Adipocyte (in vitro differentiated cells): ENCODE data around the gene NUP210L.

ENCODE experiments used
- DNase-seq: peaks from one replicate; pipeline ENCODE4 v3.0.0-alpha.2; 2015; ENCODE audit warnings: low read depth
- H3K27me3 ChIP-seq: replicated peaks from 2 replicates; pipeline ENCODE4 v1.7.0; 2013; ENCODE audit warnings: mild to moderate bottlenecking, low read length, moderate library complexity; ENCODE audit not compliant: control insufficient read depth, insufficient read depth
- H3K36me3 ChIP-seq: 2 replicates; pipeline ENCODE4 v1.7.0; 2013; ENCODE audit warnings: low read length, mild to moderate bottlenecking, moderate library complexity; ENCODE audit not compliant: control insufficient read depth, insufficient read depth, severe bottlenecking
- H3K4me1 ChIP-seq: 2 replicates; pipeline ENCODE4 v1.7.0; 2013; ENCODE audit warnings: mild to moderate bottlenecking, low read length, moderate library complexity; ENCODE audit not compliant: control insufficient read depth, insufficient read depth
- H3K4me3 ChIP-seq: 2 replicates; pipeline ENCODE4 v1.7.0; 2013; ENCODE audit warnings: mild to moderate bottlenecking, low read length, moderate library complexity
- H3K9ac ChIP-seq: 2 replicates; pipeline ENCODE4 v1.7.0; 2013; ENCODE audit warnings: mild to moderate bottlenecking, low read length, moderate library complexity
- H3K9me3 ChIP-seq: 2 replicates; pipeline ENCODE4 v1.7.0; 2013; ENCODE audit warnings: mild to moderate bottlenecking, low read length, moderate library complexity; ENCODE audit not compliant: control insufficient read depth

NUP210L gene

GRCh38 chr1:154182344-154183045 is 27.6 kb upstream of the NUP210L start:
- Histone ChIP-seq H3K27me3 (no peaks in the 10 kb centered on the region), H3K4me3 (peak overlapping the region; percentile 96), H3K36me3 (no peaks in the 10 kb centered on the region), H3K9ac (peak overlapping the region; percentile 91), H3K9me3 (no peaks in the 10 kb centered on the region), H3K4me1 (peaks cover 36% of the 10 kb centered on the region)
- DNase-seq, result peak; percentile 84

GRCh38 chr1:154181944-154182343 is 27.1 kb upstream of the NUP210L start:
- H3K9ac ChIP-seq, result peak overlapping the region; percentile 91
- peak overlapping the region; percentile 96 for H3K4me3 ChIP-seq
- no peaks in the 10 kb centered on the region for H3K36me3 ChIP-seq
- H3K9me3 ChIP-seq, result no peaks in the 10 kb centered on the region
- H3K27me3 ChIP-seq, result no peaks in the 10 kb centered on the region
- peaks cover 42% of the 10 kb centered on the region for H3K4me1 ChIP-seq
- peak; percentile 63 for DNase-seq

DNA sequence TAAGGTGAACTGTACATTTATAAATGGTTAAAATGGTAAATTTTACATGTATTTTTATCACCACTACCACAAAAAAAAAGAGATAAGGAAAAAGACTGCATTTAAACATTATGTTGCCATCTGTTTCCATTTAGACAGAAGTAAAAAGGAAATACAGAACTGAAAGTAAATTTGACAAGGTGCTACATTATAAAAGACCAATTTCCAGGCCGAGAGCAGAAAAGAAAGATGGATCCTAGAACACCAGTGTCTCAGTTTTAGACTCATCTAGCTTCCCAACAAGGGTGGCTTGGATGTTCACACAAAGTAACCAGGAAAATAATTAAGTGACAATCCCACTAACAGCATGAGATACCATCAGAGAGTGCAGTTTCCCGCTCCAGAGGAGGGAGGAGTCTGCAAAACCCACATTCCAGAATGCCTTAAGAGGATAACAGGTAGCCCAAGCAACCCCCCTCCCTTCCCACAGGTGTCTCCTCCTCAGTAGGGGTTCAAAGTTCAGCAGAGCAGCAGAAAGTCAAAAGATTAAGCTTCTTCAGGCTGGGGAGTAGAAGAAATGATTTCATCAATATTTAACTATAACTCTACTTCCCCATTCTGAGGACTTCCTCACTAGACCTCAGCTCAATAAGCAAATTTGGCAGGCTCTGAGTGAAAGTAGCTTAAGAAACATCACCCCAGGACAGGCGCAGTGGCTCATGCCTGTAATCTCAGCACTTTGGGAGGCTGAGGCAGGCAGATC is 25.2 kb upstream of the NUP210L start:
- Histone ChIP-seq H3K36me3 (peaks cover 7% of the 10 kb centered on the region), H3K9ac (no peak overlapping the region), H3K9me3 (no peaks in the 10 kb centered on the region), H3K4me1 (peaks cover 56% of the 10 kb centered on the region), H3K4me3 (peak overlapping the region; percentile 54), H3K27me3 (no peaks in the 10 kb centered on the region)
- no peak for DNase-seq

DNA sequence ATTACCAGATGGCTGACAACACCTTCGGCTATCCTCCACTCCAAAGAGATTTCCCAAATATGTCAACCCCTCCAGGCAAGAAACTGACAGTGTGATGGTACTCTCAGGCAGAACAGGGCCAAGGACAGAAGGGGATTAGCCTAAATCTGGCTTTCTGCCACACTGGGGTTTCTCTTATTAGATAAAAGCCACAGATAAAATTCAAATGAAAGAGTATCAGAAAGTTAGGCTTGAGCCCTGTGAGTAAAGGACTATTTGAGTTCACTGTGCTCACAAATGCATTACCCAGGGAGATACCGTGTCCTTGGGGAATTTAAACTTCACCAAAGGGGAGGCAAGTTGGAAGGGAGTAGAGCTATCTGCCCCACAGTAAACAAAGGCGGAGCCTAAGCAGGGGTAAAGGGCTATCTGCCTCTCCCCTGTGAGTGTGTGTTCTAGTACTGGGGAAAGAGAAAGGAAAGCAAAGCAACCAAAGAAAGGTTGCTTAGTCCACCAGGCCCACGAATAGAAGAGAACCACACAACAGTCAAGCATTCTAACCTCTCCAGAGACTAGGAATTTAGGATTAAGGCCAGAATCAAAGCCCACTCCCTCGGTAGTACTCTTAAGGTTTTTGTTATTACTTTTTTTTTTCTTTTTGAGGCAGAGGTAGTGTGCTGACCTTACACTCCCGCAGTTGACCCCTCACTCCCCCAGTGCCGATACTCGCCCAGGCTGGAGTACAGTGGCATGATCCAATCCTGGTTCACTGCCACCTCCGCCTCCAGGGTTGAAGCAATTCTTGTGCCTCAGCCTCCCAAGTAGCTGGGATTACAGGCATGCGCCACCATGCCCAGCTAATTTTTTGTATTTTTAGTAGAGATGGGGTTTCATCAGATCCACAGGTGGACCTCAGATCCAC is 24.3 kb upstream of the NUP210L start:
- Histone ChIP-seq H3K4me1 (peaks cover 56% of the 10 kb centered on the region), H3K36me3 (peaks cover 13% of the 10 kb centered on the region)
- no peak for DNase-seq

GRCh38 chr1:154178013-154178412 is 23.1 kb upstream of the NUP210L start:
- Histone ChIP-seq H3K4me1 (peaks cover 51% of the 10 kb centered on the region), H3K27me3 (no peaks in the 10 kb centered on the region), H3K36me3 (peaks cover 20% of the 10 kb centered on the region), H3K4me3 (no peak overlapping the region), H3K9ac (no peak overlapping the region), H3K9me3 (no peaks in the 10 kb centered on the region)
- no peak for DNase-seq

More for the DNA sequence above, 24.3 kb upstream of the NUP210L start:
- H3K9me3 ChIP-seq, result no peaks in the 10 kb centered on the region
- no peak overlapping the region for H3K9ac ChIP-seq
- no peaks in the 10 kb centered on the region for H3K27me3 ChIP-seq
- peak overlapping the region; percentile 10 for H3K4me3 ChIP-seq

- Histone ChIP-seq H3K36me3 (peaks cover 37% of the 10 kb centered on the region), H3K4me1 (peaks cover 50% of the 10 kb centered on the region)
- peak; percentile 84 for DNase-seq
These were observed 21.5 kb upstream of the NUP210L start for GRCh38 chr1:154176337-154176736.

DNA sequence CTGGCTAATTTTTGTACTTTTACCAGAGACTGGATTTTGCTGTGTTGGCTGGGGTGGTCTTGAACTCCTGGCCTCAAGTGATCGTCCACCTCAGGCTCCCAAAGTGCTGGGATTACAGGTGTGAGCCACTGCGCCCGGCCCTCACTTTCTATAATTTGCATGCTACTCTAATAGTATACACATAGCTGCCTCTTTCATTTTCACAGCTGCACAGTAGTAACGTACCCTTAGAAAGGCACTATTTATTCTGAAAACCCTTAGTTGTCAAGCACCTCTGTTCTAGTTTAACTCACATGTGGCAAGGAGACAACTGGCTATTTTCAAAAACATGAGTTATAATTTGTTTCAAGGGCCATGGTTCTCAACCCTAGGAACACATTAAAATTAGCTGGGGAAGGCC is 19.8 kb upstream of the NUP210L start:
- no peak overlapping the region for H3K4me3 ChIP-seq
- H3K4me1 ChIP-seq, result peaks cover 42% of the 10 kb centered on the region
- no peak for DNase-seq
- H3K9ac ChIP-seq, result no peak overlapping the region
- no peaks in the 10 kb centered on the region for H3K27me3 ChIP-seq
- peaks cover 53% of the 10 kb centered on the region for H3K36me3 ChIP-seq
- H3K9me3 ChIP-seq, result no peaks in the 10 kb centered on the region

More at GRCh38 chr1:154176337-154176736, 21.5 kb upstream of the NUP210L start:
- Histone ChIP-seq H3K27me3 (no peaks in the 10 kb centered on the region), H3K9me3 (no peaks in the 10 kb centered on the region), H3K9ac (no peak overlapping the region), H3K4me3 (no peak overlapping the region)

DNA sequence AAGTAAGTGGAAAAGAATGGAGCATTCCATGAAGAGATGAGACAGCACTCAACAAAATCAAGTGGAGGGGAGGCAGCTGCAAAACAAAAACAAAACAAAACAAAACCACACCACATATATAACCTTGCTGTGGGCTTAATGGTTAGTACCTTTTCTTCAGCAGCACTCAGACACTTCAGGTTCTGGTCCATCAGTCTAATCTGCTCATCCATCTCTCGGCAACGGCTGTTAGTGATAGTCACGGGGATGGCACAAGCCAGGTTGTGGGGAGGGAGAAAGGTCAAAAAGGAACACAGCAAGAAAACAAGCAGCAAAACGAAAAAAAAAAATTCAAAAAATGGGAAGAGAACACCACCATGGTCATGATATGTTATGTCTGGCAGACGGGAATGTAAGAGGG is 17.0 kb upstream of the NUP210L start:
- Histone ChIP-seq H3K4me3 (no peak overlapping the region), H3K36me3 (peaks cover 81% of the 10 kb centered on the region), H3K4me1 (peaks cover 16% of the 10 kb centered on the region), H3K9me3 (no peaks in the 10 kb centered on the region), H3K9ac (no peak overlapping the region), H3K27me3 (no peaks in the 10 kb centered on the region)
- DNase-seq, result no peak

DNA sequence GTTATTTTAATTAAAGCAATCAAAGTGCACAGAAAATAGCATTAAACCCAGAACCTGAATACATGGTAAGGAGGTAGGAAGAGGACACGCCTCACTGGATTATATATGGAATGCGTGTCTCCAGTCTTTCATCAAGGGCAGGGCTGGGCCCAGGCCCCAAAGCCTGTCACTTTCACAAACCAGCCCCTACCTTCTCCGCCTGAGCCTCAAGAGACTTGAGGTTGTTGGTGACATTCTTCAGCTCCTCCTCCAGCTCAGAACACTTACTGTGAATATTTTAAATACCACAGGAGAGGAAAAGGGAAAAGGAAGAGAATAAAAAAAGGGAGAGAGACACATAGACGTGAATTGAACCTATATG is 16.3 kb upstream of the NUP210L start:
- DNase-seq, result no peak
- no peak overlapping the region for H3K9ac ChIP-seq
- no peaks in the 10 kb centered on the region for H3K9me3 ChIP-seq
- no peaks in the 10 kb centered on the region for H3K27me3 ChIP-seq
- H3K4me1 ChIP-seq, result peaks cover 10% of the 10 kb centered on the region
- no peak overlapping the region for H3K4me3 ChIP-seq
- peaks cover 87% of the 10 kb centered on the region for H3K36me3 ChIP-seq

DNA sequence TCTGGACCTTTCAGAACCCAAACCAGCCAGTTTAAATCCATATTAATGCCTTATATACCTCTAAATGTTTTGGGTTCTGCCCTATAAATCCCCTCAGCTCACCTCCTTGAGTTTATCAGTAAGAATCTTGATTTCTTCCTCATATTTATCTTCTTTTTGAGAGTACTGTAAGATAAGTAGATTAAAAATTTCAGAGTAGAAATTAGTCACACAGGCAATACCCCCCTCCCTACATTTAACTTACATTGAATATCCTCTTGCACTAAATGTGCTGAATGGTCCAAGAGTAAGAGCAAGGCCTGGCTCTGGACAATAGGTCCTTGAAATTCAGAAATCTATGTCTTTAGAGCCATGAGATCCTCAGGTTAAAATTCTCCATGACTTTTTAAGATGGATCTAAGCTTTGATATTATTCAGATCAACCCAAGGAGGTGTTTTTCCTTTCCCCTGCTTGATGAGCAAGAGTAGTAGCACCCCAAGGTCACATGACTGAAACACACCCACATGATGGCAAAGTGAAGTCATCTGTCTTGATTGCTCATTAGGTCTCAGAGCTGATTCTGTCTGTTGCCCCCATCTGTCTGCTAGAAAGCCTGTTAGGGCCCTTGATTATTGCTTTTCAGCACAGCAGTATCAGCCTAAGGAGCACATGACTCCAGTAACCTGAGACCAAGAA is 15.8 kb upstream of the NUP210L start:
- H3K36me3 ChIP-seq, result peaks cover 91% of the 10 kb centered on the region
- H3K27me3 ChIP-seq, result no peaks in the 10 kb centered on the region
- DNase-seq, result no peak
- no peaks in the 10 kb centered on the region for H3K9me3 ChIP-seq
- no peak overlapping the region for H3K9ac ChIP-seq
- H3K4me3 ChIP-seq, result no peak overlapping the region
- peaks cover 4% of the 10 kb centered on the region for H3K4me1 ChIP-seq
